Measurements from ENCODE around the gene ERBB3.

ERBB3 gene

GRCh38 chr12:56080556-56081138 lies 682 bp downstream of the ERBB3 start:
- no peak for DNase-seq

GRCh38 chr12:56081393-56082347 lies 1.7 kb downstream of the ERBB3 start:
- DNase-seq: no peak

GRCh38 chr12:56082382-56082781 lies 2.4 kb downstream of the ERBB3 start:
- no peak for DNase-seq

GRCh38 chr12:56082967-56083366 lies 3.0 kb downstream of the ERBB3 start:
- DNase-seq: no peak

- DNase-seq: peak; percentile 68
These were observed 5.1 kb downstream of the ERBB3 start for GRCh38 chr12:56084958-56085543.

- DNase-seq: no peak
These were observed 6.1 kb downstream of the ERBB3 start for GRCh38 chr12:56086096-56086495.

GRCh38 chr12:56086608-56087007 lies 6.6 kb downstream of the ERBB3 start:
- no peak for DNase-seq

- no peak for DNase-seq
These were observed 7.3 kb downstream of the ERBB3 start for GRCh38 chr12:56087220-56087619.

- no peak for DNase-seq
These were observed 17.8 kb downstream of the ERBB3 start for GRCh38 chr12:56097738-56098137.

GRCh38 chr12:56098592-56098991 lies 18.6 kb downstream of the ERBB3 start:
- no peak for DNase-seq

- DNase-seq: no peak
These were observed 19.8 kb downstream of the ERBB3 start for GRCh38 chr12:56099787-56100186.

GRCh38 chr12:56101045-56101444 lies 21.1 kb downstream of the ERBB3 start:
- no peak for DNase-seq

GRCh38 chr12:56102683-56103065 lies 22.7 kb downstream of the ERBB3 start:
- no peak for DNase-seq

GRCh38 chr12:56103066-56103711 lies 23.2 kb downstream of the ERBB3 start:
- no peak for DNase-seq

- DNase-seq: no peak
These were observed 23.8 kb downstream of the ERBB3 start for GRCh38 chr12:56103823-56104108.

- peak; percentile 100 for DNase-seq
These were observed 24.3 kb downstream of the ERBB3 start, which contains the start of gene PA2G4 for GRCh38 chr12:56104109-56104814. PA2G4 (plus strand) TSS chr12:56104559; CDS start chr12:56104738, 179 bp downstream.

GRCh38 chr12:56104815-56105608 lies 25.0 kb downstream of the ERBB3 start:
- peak; percentile 73 for DNase-seq

- DNase-seq: no peak
These were observed 25.6 kb downstream of the ERBB3 start for GRCh38 chr12:56105609-56105902.

- no peak for DNase-seq
These were observed 27.3 kb downstream of the ERBB3 start for GRCh38 chr12:56107242-56107641.

- no peak for DNase-seq
These were observed 30.6 kb downstream of the ERBB3 start for GRCh38 chr12:56110571-56110970.

GRCh38 chr12:56114084-56114483 lies 34.1 kb downstream of the ERBB3 start:
- no peak for DNase-seq

GRCh38 chr12:56115329-56115728 lies 35.4 kb downstream of the ERBB3 start:
- no peak for DNase-seq

All from hematopoietic multipotent progenitor cell treated with erythropoietin and hydrocortisone succinate and interleukin-3 and kit ligand, for 4 days (in vitro differentiated cells).